HEK293 (cell line): ENCODE measurements around the gene NOG.

Experiments used
- CTCF ChIA-PET: fragments of 350-600 bp; formaldehyde crosslinking; extraction: SDS; loops from one replicate; lab custom pipeline; 2021; ENCODE audit warnings: antibody characterized with exemption; lab: Yijun Ruan, JAX
- POLR2A ChIA-PET: fragments of 300-600 bp; formaldehyde crosslinking; extraction: SDS; loops from one replicate; lab custom pipeline; 2020; ENCODE audit warnings: antibody characterized with exemption, inconsistent platforms; lab: Yijun Ruan, JAX
- H3K27ac ChIP-seq: fragments of 200-500 bp; sonication (Bioruptor generic); 2 replicates; pipeline ENCODE4 v1.5.1; 2014; ENCODE audit warnings: low read depth, low read length, control low read depth, inconsistent platforms; ENCODE audit errors: extremely low read depth
- H3K36me3 ChIP-seq, 2 experiments: fragments of 200-500 bp in 1 of 2; sonication (Bioruptor generic) in 1 of 2; 1 replicate in 1 of 2; 2 replicates in 1 of 2; pipeline ENCODE4 v1.5.1; 2014 to 2017; ENCODE audit warnings: inconsistent platforms in 2 of 2, low read length in 2 of 2; ENCODE audit not compliant: control insufficient read depth in 2 of 2, insufficient read depth in 1 of 2
- H3K4me1 ChIP-seq: fragments of 200-500 bp; sonication (Bioruptor generic); 2 replicates; pipeline ENCODE4 v1.5.1; 2014; ENCODE audit warnings: mild to moderate bottlenecking, low read length, inconsistent platforms; ENCODE audit not compliant: control insufficient read depth, insufficient read depth
- H3K4me3 ChIP-seq: 2 replicates; pipeline ENCODE4 v1.5.1; 2011; ENCODE audit warnings: low read depth, mild to moderate bottlenecking, control low read depth, low read length, moderate library complexity
- H3K9me3 ChIP-seq: fragments of 200-500 bp; sonication (Bioruptor generic); 2 replicates; pipeline ENCODE4 v1.5.1; 2014; ENCODE audit warnings: low read depth, low read length, inconsistent platforms; ENCODE audit not compliant: control insufficient read depth, insufficient read depth
- HOXA7 ChIP-seq: sonication (generic); formaldehyde crosslinking; IDR thresholded peaks from 2 replicates; pipeline ENCODE4 v1.8.1; 2022; ENCODE audit warnings: missing genetic modification reagents, borderline replicate concordance
- MYNN ChIP-seq: fragments of 450-650 bp; formaldehyde crosslinking; IDR thresholded peaks from 2 replicates; pipeline ENCODE4 v1.5.1; 2016; ENCODE audit warnings: missing biosample characterization, missing genetic modification characterization, borderline replicate concordance
- OSR2 ChIP-seq: fragments of 450-650 bp; formaldehyde crosslinking; IDR thresholded peaks from 2 replicates; pipeline ENCODE4 v1.5.1; 2016; ENCODE audit warnings: missing biosample characterization, missing genetic modification characterization
- ZEB2 ChIP-seq: fragments of 450-650 bp; formaldehyde crosslinking; IDR thresholded peaks from 2 replicates; pipeline ENCODE4 v1.5.1; 2016; ENCODE audit warnings: missing biosample characterization, missing genetic modification characterization
- ZFHX2 ChIP-seq: fragments of 450-650 bp; formaldehyde crosslinking; conservative IDR thresholded peaks from 2 replicates; pipeline ENCODE4 v1.5.1; 2016; ENCODE audit warnings: missing biosample characterization, missing genetic modification characterization
- ZFP69B ChIP-seq: fragments of 450-650 bp; formaldehyde crosslinking; IDR thresholded peaks from 2 replicates; pipeline ENCODE4 v1.5.1; 2016; ENCODE audit warnings: missing biosample characterization, missing genetic modification characterization
- ZNF24 ChIP-seq: fragments of 450-650 bp; formaldehyde crosslinking; IDR thresholded peaks from 2 replicates; pipeline ENCODE4 v1.5.1; 2016; ENCODE audit warnings: missing biosample characterization, missing genetic modification characterization
- ZNF391 ChIP-seq: fragments of 450-650 bp; formaldehyde crosslinking; IDR thresholded peaks from 2 replicates; pipeline ENCODE4 v1.5.1; 2016; ENCODE audit warnings: low read depth, missing biosample characterization, missing genetic modification characterization, borderline replicate concordance
- ZNF426 ChIP-seq: fragments of 450-650 bp; formaldehyde crosslinking; IDR thresholded peaks from 2 replicates; pipeline ENCODE4 v1.5.1; 2017; ENCODE audit warnings: missing biosample characterization, missing genetic modification characterization, mild to moderate bottlenecking, inconsistent platforms, moderate library complexity
- ZNF48 ChIP-seq: fragments of 450-650 bp; formaldehyde crosslinking; IDR thresholded peaks from 2 replicates; pipeline ENCODE4 v1.5.1; 2016; ENCODE audit warnings: missing biosample characterization, missing genetic modification characterization
- ZNF514 ChIP-seq: fragments of 450-650 bp; formaldehyde crosslinking; IDR thresholded peaks from 2 replicates; pipeline ENCODE4 v1.5.1; 2016; ENCODE audit warnings: missing biosample characterization, missing genetic modification characterization
- ZNF658 ChIP-seq: fragments of 450-650 bp; formaldehyde crosslinking; IDR thresholded peaks from 2 replicates; pipeline ENCODE4; 2016; ENCODE audit warnings: missing biosample characterization, missing genetic modification characterization
- ZNF791 ChIP-seq: fragments of 450-650 bp; formaldehyde crosslinking; IDR thresholded peaks from 2 replicates; pipeline ENCODE4 v1.5.1; 2016; ENCODE audit warnings: missing biosample characterization, missing genetic modification characterization
- ZNF837 ChIP-seq: fragments of 450-650 bp; formaldehyde crosslinking; IDR thresholded peaks from 2 replicates; pipeline ENCODE4 v1.5.1; 2016; ENCODE audit warnings: missing biosample characterization, missing genetic modification characterization
- ZSCAN16 ChIP-seq: fragments of 450-650 bp; formaldehyde crosslinking; IDR thresholded peaks from 2 replicates; pipeline ENCODE4 v1.5.1; 2016; ENCODE audit warnings: missing biosample characterization, missing genetic modification characterization
- ZSCAN30 ChIP-seq: fragments of 450-650 bp; IDR thresholded peaks from 2 replicates; pipeline ENCODE4 v1.5.1; 2018; ENCODE audit warnings: missing biosample characterization, mild to moderate bottlenecking, missing genetic modification characterization, moderate library complexity
- TF ChIP-seq, protein P1 (sequence below): fragments of 450-650 bp; formaldehyde crosslinking; optimal IDR thresholded peaks from 2 replicates; pipeline ENCODE3; 2016; ENCODE audit warnings: missing biosample characterization, mild to moderate bottlenecking, missing genetic modification characterization
- TF ChIP-seq, protein P2 (sequence below): fragments of 450-650 bp; formaldehyde crosslinking; IDR thresholded peaks from 2 replicates; pipeline ENCODE4 v1.5.1; 2016; ENCODE audit warnings: missing biosample characterization, missing genetic modification characterization
- TF ChIP-seq, protein P3 (sequence below): fragments of 450-650 bp; formaldehyde crosslinking; IDR thresholded peaks from 2 replicates; pipeline ENCODE4 v1.5.1; 2016; ENCODE audit warnings: missing biosample characterization, missing genetic modification characterization
- TF ChIP-seq, protein P4 (sequence below): fragments of 450-650 bp; IDR thresholded peaks from 2 replicates; pipeline ENCODE4 v1.5.1; 2018; ENCODE audit warnings: missing biosample characterization, mild to moderate bottlenecking, missing genetic modification characterization
- TF ChIP-seq, protein P5 (sequence below): fragments of 450-650 bp; formaldehyde crosslinking; IDR thresholded peaks from 2 replicates; pipeline ENCODE4 v1.5.1; 2016; ENCODE audit warnings: missing biosample characterization, missing genetic modification characterization

NOG gene

DNA sequence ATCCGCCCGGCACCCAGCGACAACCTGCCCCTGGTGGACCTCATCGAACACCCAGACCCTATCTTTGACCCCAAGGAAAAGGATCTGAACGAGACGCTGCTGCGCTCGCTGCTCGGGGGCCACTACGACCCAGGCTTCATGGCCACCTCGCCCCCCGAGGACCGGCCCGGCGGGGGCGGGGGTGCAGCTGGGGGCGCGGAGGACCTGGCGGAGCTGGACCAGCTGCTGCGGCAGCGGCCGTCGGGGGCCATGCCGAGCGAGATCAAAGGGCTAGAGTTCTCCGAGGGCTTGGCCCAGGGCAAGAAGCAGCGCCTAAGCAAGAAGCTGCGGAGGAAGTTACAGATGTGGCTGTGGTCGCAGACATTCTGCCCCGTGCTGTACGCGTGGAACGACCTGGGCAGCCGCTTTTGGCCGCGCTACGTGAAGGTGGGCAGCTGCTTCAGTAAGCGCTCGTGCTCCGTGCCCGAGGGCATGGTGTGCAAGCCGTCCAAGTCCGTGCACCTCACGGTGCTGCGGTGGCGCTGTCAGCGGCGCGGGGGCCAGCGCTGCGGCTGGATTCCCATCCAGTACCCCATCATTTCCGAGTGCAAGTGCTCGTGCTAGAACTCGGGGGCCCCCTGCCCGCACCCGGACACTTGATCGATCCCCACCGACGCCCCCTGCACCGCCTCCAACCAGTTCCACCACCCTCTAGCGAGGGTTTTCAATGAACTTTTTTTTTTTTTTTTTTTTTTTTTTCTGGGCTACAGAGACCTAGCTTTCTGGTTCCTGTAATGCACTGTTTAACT lies 1.0 kb downstream of the NOG start (continued):
- TF ChIP-seq OSR2 (tag by site-specific recombination) (0 out of 2 replicates have a peak, but pooled peaks have one; percentile 30), ZNF48 (tag by site-specific recombination) (no peak), ZEB2 (tag by site-specific recombination) (peak; percentile 55), ZFHX2 (tag by site-specific recombination) (peak; percentile 46; the same call in 1 of the 2 replicates)
- TF ChIP-seq, protein P1, sequence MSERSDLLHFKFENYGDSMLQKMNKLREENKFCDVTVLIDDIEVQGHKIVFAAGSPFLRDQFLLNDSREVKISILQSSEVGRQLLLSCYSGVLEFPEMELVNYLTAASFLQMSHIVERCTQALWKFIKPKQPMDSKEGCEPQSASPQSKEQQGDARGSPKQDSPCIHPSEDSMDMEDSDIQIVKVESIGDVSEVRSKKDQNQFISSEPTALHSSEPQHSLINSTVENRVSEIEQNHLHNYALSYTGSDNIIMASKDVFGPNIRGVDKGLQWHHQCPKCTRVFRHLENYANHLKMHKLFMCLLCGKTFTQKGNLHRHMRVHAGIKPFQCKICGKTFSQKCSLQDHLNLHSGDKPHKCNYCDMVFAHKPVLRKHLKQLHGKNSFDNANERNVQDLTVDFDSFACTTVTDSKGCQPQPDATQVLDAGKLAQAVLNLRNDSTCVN = peak; percentile 74

DNA sequence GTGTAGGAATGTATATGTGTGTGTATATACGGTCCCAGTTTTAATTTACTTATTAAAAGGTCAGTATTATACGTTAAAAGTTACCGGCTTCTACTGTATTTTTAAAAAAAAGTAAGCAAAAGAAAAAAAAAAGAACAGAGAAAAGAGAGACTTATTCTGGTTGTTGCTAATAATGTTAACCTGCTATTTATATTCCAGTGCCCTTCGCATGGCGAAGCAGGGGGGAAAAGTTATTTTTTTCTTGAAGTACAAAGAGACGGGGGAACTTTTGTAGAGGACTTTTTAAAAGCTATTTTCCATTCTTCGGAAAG lies 1.6 kb downstream of the NOG start:
- TF ChIP-seq, protein P2, sequence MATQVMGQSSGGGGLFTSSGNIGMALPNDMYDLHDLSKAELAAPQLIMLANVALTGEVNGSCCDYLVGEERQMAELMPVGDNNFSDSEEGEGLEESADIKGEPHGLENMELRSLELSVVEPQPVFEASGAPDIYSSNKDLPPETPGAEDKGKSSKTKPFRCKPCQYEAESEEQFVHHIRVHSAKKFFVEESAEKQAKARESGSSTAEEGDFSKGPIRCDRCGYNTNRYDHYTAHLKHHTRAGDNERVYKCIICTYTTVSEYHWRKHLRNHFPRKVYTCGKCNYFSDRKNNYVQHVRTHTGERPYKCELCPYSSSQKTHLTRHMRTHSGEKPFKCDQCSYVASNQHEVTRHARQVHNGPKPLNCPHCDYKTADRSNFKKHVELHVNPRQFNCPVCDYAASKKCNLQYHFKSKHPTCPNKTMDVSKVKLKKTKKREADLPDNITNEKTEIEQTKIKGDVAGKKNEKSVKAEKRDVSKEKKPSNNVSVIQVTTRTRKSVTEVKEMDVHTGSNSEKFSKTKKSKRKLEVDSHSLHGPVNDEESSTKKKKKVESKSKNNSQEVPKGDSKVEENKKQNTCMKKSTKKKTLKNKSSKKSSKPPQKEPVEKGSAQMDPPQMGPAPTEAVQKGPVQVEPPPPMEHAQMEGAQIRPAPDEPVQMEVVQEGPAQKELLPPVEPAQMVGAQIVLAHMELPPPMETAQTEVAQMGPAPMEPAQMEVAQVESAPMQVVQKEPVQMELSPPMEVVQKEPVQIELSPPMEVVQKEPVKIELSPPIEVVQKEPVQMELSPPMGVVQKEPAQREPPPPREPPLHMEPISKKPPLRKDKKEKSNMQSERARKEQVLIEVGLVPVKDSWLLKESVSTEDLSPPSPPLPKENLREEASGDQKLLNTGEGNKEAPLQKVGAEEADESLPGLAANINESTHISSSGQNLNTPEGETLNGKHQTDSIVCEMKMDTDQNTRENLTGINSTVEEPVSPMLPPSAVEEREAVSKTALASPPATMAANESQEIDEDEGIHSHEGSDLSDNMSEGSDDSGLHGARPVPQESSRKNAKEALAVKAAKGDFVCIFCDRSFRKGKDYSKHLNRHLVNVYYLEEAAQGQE (tag by site-specific recombination) = no peak
- TF ChIP-seq, protein P3, sequence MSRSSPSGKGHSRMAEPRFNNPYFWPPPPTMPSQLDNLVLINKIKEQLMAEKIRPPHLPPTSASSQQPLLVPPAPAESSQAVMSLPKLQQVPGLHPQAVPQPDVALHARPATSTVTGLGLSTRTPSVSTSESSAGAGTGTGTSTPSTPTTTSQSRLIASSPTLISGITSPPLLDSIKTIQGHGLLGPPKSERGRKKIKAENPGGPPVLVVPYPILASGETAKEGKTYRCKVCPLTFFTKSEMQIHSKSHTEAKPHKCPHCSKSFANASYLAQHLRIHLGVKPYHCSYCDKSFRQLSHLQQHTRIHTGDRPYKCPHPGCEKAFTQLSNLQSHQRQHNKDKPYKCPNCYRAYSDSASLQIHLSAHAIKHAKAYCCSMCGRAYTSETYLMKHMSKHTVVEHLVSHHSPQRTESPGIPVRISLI = peak; percentile 82
- POLR2A ChIA-PET = interaction anchor here (0.6 to 1.1 kb wide), 4 partner anchors 34 to 239 kb away, joined by 3 to 5 read pairs (median 4); partner anchors contain the start of genes C17orf67 and DGKE
- Histone ChIP-seq H3K4me3 (peak overlapping the region; percentile 49), H3K36me3 (no peaks in the 10 kb centered on the region), H3K4me1 (peaks cover 12% of the 10 kb centered on the region), H3K27ac (no peak overlapping the region), H3K9me3 (no peaks in the 10 kb centered on the region)
- CTCF ChIA-PET = interaction anchor here (0.6 to 6.5 kb wide), 12 partner anchors 11 to 476 kb away, joined by 3 to 173 read pairs (median 4); no protein-coding TSS in a partner anchor

DNA sequence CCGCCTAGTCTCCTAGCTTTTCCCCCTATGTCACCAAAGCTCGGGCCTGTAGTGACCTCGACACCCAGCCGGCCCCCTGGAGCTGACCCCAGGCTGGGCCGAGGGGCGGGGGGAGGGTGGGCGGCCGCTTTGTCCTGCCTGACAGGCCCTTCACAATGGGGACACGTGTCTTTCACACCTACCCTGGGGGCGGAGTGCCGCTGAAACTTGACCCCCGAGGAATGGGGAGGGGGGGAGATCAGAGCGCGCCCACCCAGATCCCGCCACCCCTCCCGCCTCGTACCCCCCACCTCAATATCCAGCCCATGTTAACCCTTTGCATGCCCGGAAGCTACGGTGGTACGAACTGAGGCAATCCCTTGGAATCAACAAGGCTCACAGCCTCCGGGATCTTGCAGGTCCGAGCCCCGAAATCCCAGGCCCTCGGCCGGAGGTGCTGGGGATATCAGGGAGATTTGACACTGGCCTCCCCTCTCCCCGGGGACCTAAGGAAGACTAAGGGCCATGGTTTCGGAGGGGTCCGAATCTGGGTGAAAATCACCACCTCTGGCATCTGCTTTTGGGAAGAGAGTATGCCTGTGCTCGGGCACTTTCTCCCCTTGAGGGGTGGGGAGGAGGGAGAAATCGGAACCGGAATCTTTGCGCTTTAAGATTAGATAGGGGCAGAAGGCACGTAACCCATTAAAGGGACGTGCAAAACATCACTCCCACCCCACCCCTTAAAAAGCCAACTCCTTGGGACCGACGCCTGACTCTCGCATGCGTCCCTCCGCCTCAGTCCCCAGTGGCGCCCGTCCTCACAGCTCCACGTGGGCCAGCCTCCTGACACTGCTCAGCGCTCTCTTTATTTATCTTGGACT lies 2.6 kb downstream of the NOG start:
- Histone ChIP-seq H3K4me3 (no peak overlapping the region), H3K9me3 (no peaks in the 10 kb centered on the region), H3K27ac (peak overlapping the region; percentile 49; the same call in 1 of the 2 replicates), H3K4me1 (peaks cover 12% of the 10 kb centered on the region), H3K36me3 (no peaks in the 10 kb centered on the region)
- POLR2A ChIA-PET = interaction anchor here (0.6 to 1.0 kb wide), 7 partner anchors 38 to 1070 kb away, joined by 3 to 5 read pairs (median 3); no protein-coding TSS in a partner anchor
- CTCF ChIA-PET = interaction anchor here (0.6 to 6.5 kb wide), 8 partner anchors 10 to 475 kb away, joined by 3 to 173 read pairs (median 4); no protein-coding TSS in a partner anchor
- TF ChIP-seq HOXA7 (CRISPR knock-in tag) (no peak), ZNF837 (tag by site-specific recombination) (no peak), MYNN (no peak), ZFP69B (peak; percentile 63; the same call in 1 of the 2 replicates), ZNF426 (no peak), ZNF391 (tag by site-specific recombination) (no peak), ZNF658 (tag by site-specific recombination) (no peak), ZSCAN30 (tag by site-specific recombination) (no peak), ZNF514 (no peak), ZSCAN16 (tag by site-specific recombination) (no peak), ZNF791 (no peak), ZNF24 (tag by site-specific recombination) (no peak)
- TF ChIP-seq, protein P4, sequence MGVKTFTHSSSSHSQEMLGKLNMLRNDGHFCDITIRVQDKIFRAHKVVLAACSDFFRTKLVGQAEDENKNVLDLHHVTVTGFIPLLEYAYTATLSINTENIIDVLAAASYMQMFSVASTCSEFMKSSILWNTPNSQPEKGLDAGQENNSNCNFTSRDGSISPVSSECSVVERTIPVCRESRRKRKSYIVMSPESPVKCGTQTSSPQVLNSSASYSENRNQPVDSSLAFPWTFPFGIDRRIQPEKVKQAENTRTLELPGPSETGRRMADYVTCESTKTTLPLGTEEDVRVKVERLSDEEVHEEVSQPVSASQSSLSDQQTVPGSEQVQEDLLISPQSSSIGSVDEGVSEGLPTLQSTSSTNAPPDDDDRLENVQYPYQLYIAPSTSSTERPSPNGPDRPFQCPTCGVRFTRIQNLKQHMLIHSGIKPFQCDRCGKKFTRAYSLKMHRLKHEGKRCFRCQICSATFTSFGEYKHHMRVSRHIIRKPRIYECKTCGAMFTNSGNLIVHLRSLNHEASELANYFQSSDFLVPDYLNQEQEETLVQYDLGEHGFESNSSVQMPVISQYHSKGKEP = no peak
- TF ChIP-seq, protein P5, sequence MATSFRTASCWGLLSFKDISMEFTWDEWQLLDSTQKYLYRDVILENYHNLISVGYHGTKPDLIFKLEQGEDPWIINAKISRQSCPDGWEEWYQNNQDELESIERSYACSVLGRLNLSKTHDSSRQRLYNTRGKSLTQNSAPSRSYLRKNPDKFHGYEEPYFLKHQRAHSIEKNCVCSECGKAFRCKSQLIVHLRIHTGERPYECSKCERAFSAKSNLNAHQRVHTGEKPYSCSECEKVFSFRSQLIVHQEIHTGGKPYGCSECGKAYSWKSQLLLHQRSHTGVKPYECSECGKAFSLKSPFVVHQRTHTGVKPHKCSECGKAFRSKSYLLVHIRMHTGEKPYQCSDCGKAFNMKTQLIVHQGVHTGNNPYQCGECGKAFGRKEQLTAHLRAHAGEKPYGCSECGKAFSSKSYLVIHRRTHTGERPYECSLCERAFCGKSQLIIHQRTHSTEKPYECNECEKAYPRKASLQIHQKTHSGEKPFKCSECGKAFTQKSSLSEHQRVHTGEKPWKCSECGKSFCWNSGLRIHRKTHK = no peak
